A673 (cell line): Measurements from ENCODE around the gene C17orf50. TPM values are rescaled to one million over a fixed set of nuclear protein-coding genes. Genes with fewer than 3 reads are reported as not detected.

Experiments
- BruUV-seq: library from RNA; stranded (reverse); fragments of 400-500 nt; replicated peaks from 2 replicates; lab custom pipeline; 2021; lab: Mats Ljungman, UMichigan
- CTCF ChIA-PET: fragments of 300-600 bp; sonication (Branson Sonifier 250); formaldehyde crosslinking; loops from one replicate; lab custom pipeline; 2022; ENCODE audit warnings: antibody characterized with exemption; lab: Charles Lee
- POLR2A ChIA-PET: fragments of 300-600 bp; sonication (Branson Sonifier 250); formaldehyde crosslinking; loops from one replicate; lab custom pipeline; 2022; ENCODE audit warnings: antibody characterized with exemption; ENCODE audit not compliant: low non-redundant PET; lab: Charles Lee
- DNase-seq: peaks from one replicate; pipeline ENCODE4 v3.0.0-alpha.2; 2015; ENCODE audit warnings: low spot score
- H3K27ac ChIP-seq: fragments of 200-600 bp; sonication (generic); 2 replicates; pipeline ENCODE4 v1.5.1; 2016; ENCODE audit warnings: mixed run types, low read depth, mild to moderate bottlenecking, mixed read lengths, antibody characterized with exemption, low read length; ENCODE audit not compliant: poor library complexity, severe bottlenecking
- H3K27me3 ChIP-seq: fragments of 200-600 bp; sonication (generic); replicated peaks from 2 replicates; pipeline ENCODE4 v1.6.1; 2017; ENCODE audit warnings: mixed run types, low read depth, mild to moderate bottlenecking, mixed read lengths, antibody characterized with exemption, low read length; ENCODE audit not compliant: insufficient read depth, poor library complexity
- H3K36me3 ChIP-seq: fragments of 200-600 bp; sonication (generic); 2 replicates; pipeline ENCODE4 v1.6.1; 2016; ENCODE audit warnings: mixed run types, mild to moderate bottlenecking, mixed read lengths, antibody characterized with exemption, low read length; ENCODE audit not compliant: insufficient read depth, poor library complexity, severe bottlenecking
- H3K4me1 ChIP-seq: fragments of 200-600 bp; sonication (generic); 2 replicates; pipeline ENCODE4 v1.6.1; 2017; ENCODE audit warnings: mixed run types, mild to moderate bottlenecking, mixed read lengths, antibody characterized with exemption, low read length; ENCODE audit not compliant: insufficient read depth, poor library complexity, severe bottlenecking
- H3K4me3 ChIP-seq: fragments of 200-600 bp; sonication (generic); 2 replicates; pipeline ENCODE4 v1.5.1; 2016; ENCODE audit warnings: low read depth, mixed run types, mild to moderate bottlenecking, mixed read lengths, low read length; ENCODE audit not compliant: poor library complexity, severe bottlenecking
- H3K9me3 ChIP-seq: fragments of 200-600 bp; sonication (generic); 2 replicates; pipeline ENCODE4 v1.6.1; 2016; ENCODE audit warnings: mixed run types, low read depth, mild to moderate bottlenecking, mixed read lengths, antibody characterized with exemption, low read length; ENCODE audit not compliant: poor library complexity, severe bottlenecking
- CTCF ChIP-seq: fragments of 300-800, 200-600 bp; sonication (generic); conservative IDR thresholded peaks from 2 replicates; pipeline ENCODE4 v1.5.1; 2017; ENCODE audit warnings: low read depth, mild to moderate bottlenecking, antibody characterized with exemption, low read length, moderate library complexity, mixed read lengths
- EZH2 ChIP-seq: fragments of 200-600 bp; sonication (generic); IDR thresholded peaks from 2 replicates; pipeline ENCODE4 v1.6.1; 2017; ENCODE audit warnings: borderline replicate concordance, low read depth, mild to moderate bottlenecking, mixed read lengths, antibody characterized with exemption, low read length; ENCODE audit not compliant: poor library complexity, severe bottlenecking
- intact Hi-C: fragments of 100-400 bp; cut with micrococcal nuclease; formaldehyde crosslinking; loops from one replicate; pipeline ENCODE4 v1.10.0; 2022; ENCODE audit not compliant: unreplicated experiment
- total RNA-seq: library from RNA; stranded (reverse); gene quantifications from 2 replicates; pipeline ENCODE4 v1.2.3, GENCODE V29; 2021

C17orf50 gene
- total RNA-seq, 1 experiment from 2014 or later: not detected

- DNase-seq: no peak
- Histone ChIP-seq H3K36me3 (no peaks in the 10 kb centered on the region), H3K27me3 (no peaks in the 10 kb centered on the region), H3K9me3 (no peaks in the 10 kb centered on the region), H3K4me1 (peaks cover 12% of the 10 kb centered on the region), H3K4me3 (no peak overlapping the region), H3K27ac (no peak overlapping the region)
- TF ChIP-seq EZH2: no peak
- no peak for TF ChIP-seq CTCF
- POLR2A ChIA-PET: no interaction called here
- CTCF ChIA-PET: no interaction called here
- intact Hi-C loops: no loop called here
- no TSS peak for BruUV-seq
Observed at GRCh38 chr17:35729405-35729833, 31.3 kb upstream of the C17orf50 start.

- Histone ChIP-seq H3K9me3 (no peaks in the 10 kb centered on the region), H3K36me3 (no peaks in the 10 kb centered on the region), H3K4me1 (peaks cover 12% of the 10 kb centered on the region), H3K27me3 (no peaks in the 10 kb centered on the region), H3K4me3 (no peak overlapping the region), H3K27ac (no peak overlapping the region)
- ChIA-PET CTCF (no interaction called here), POLR2A (no interaction called here)
- no peak for DNase-seq
- TF ChIP-seq CTCF (no peak), EZH2 (no peak)
- BruUV-seq: no TSS peak
- intact Hi-C loops: no loop called here
Observed at GRCh38 chr17:35730400-35731005, 30.2 kb upstream of the C17orf50 start.

GRCh38 chr17:35731239-35731916 lies 29.3 kb upstream of the C17orf50 start, which contains the start of gene RASL10B:
Gene RASL10B, plus strand, starts transcription at chr17:35731639. Its CDS starts 3,546 bp downstream, at chr17:35735185.
- peak within 1 kb of the TSS; percentile 51 for H3K4me3 ChIP-seq
- peaks cover 11% of the 10 kb centered on the region for H3K4me1 ChIP-seq
- no peak within 1 kb of the TSS for H3K27ac ChIP-seq
- BruUV-seq: no TSS peak
- H3K9me3 ChIP-seq: no peaks in the 10 kb centered on the region
- no peaks in the 10 kb centered on the region for H3K27me3 ChIP-seq
- POLR2A ChIA-PET: no interaction called here
- intact Hi-C loops: no loop called here
- H3K36me3 ChIP-seq: no peaks in the 10 kb centered on the region
- peak; percentile 48 for DNase-seq
- CTCF ChIA-PET: no interaction called here
- no peak for TF ChIP-seq EZH2
- no peak for TF ChIP-seq CTCF
